Inflammatory macrophage (primary cell): ENCODE measurements around the gene ARHGAP5.

ENCODE experiments used
- DNase-seq, 2 donors: peaks; one replicate each; pipeline ENCODE4 v3.0.0-alpha.2; 2020 to 2022

The ARHGAP5 gene

DNA sequence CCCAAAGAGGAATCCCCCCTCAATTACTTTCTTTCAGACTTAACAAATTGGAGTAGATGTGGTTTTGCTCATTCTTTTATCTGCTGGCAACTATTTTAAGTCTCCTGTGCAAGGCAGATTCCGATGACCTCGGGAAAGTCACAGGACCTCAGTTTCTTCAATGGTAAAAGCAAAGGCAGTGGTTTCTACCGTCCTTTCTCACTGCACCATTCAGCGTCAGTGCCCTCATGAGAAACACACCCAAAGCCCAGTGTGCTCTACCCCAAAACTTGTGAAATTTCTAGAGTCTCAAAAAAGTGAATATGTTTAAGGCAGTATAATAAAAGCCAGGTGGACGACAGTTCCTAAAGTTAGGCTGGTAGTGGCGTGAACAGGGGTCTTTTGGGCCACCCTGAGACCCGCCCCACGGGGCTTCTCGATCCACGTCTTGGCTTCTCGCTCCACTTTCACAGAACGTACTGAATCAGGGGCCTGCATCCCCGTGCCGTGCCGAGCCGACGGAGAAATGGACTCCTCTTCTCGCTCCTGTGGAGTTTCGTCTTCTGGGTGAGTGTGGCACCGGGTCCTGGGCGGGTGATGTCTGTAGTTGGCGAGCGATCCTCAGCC is 1.3 kb upstream of the ARHGAP5 start:
- DNase-seq: peak in 1 of 2 donors; percentile 25

DNA sequence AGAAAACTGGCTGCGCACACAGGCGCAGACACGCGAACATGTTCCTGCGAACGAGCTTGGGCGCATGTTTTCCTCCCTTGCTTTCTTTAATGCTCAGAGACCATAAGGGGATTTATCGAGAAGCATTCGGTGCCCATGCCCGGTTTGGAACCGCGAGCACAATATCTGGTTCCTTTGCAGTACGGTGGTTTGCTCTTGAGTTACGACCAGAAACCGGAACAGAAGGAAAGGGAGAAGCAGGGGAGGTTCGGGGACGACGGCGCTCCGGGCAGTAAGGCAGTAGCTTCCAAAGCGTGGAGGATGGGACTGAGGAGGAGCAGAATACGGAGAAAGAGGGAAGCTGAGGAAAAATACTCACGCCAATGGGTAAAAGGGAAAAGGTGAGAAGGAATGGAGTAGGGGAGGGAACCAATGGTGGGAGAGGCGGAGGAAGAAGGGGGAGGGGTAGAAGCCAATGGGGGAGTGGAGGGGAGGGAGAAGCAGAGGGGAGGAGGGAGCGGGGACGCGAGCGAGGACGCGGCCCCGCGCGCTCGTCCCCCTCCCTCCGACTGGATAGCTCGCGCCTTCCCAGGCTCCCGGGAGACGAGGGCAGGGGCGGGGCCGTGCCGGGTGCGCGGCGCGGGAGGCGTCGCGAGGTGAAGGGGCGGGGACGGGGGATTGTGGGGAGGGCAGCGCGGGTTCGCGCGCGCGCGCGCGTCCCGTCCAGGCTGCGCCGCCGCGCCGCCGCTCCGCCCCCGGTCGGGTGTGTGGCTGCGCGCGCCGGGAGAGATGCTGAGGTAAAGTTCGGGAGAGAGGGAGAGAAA is 625 bp upstream of the ARHGAP5 start:
- peak; percentile 85 to 91 for DNase-seq

DNA sequence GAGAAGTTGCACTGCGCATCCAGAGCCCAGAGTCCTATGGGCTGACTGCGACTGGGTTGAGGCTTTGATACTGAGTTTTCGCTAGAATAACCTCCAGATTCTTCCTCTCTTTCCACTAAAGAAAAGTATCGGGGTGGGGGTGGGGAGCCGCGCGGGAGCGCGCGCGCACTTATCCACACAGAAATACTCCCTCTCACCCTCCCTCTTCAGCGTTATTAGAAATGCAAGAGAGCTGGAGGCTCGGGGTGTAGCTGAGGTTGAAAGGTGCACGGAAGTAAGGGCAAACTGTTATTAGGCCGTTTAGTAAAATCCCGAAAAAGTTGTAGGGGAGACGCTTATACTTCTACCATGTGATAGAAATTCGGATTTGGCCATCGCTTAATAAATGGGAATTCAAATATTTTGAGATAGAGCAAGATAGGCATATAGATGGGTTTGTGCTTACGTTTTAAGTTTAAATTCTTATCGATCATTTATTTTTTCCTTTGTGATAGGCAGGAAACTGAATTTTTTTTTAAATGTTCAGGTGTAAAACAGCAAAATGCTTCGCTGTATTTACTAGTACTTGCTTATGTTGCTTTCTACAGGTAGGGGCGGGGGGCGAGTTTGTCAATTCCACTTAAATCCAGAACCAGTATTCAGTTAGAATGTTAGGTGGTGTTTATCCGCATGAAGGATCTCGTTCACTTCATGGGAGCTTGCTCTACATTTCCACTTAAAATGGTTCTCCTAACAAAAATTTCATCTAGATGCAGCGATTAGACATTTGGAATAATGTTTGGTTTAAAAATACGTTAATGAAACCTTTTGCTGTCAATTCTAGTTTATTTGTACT is 1.1 kb downstream of the ARHGAP5 start:
- DNase-seq: peak; percentile 13 to 16

DNA sequence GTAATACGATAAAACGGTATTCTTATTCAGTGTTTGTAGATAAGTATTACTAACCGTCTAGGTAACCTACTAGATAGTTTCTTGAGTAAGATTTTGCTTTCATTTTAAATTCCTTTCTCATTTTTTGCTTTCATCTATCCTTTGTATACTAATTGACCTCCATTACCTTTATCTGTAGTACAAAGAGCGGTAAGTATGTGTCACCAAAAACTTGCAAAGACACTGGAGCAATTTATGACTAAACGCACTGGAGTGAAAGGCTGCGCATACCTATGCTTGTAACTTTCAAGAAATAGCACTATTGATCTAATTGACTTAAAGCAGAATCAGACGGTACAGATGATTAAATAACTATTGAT is 1.7 kb downstream of the ARHGAP5 start:
- DNase-seq: no peak

DNA sequence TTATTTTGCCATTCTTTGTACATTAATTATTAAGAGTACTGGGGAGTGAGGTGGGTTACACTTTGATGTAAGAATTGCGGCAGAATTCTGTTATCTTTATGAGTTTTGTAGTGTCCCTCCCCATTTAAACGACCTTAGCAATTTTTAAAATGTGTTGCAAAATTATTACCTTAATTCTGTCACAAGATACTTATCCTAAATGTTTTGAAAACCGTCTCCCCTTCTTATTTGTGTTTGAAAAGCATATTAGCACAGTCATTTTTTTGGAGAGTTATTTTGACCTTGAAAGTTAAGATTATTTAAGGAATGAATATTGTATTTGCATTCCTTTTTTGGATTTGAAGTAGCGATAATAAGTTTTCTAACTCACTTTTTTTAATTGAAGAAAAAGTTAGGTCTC is 2.2 kb downstream of the ARHGAP5 start:
- DNase-seq: no peak

DNA sequence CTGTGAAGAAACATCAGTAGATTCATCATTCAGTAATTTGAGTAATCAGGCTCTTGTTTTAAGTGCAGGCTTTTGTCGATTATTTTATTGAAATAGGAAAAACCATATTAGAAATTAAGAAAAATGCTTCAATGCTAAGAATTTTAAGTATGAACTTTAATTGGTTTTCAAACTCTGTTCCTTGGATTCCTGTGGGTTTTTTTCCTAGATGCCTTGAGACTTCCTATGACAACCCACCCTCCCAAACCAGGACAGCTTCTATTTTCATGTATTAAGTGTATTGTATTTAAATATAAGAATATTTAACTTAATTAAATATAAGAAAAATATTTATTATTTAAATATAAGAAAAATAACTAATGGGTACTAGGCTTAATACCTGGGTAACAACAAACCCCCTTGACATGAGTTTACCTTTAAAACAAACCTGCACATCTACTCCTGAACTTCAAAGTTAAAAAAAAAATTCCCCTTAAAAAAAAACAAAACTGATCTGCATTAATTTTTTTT is 3.0 kb downstream of the ARHGAP5 start:
- DNase-seq: no peak

DNA sequence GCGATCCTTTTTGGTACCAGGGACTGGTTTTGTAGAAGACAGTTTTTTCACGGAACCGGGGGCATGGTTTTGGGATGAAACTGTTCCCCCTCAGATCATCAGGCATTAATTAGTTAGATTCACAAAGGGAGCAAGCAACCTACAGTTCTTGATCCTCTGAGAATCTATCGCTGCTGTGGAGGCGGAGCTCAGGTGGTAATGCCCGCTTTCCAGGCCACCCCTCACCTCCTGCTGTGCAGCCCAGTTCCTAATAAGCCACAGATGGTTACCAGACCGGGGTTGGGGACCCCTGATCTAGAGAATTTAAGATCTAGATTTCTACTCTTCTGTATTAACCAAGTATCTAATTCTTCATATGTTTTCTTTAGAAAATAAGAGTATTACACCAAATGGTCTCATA is 4.8 kb downstream of the ARHGAP5 start:
- no peak for DNase-seq

DNA sequence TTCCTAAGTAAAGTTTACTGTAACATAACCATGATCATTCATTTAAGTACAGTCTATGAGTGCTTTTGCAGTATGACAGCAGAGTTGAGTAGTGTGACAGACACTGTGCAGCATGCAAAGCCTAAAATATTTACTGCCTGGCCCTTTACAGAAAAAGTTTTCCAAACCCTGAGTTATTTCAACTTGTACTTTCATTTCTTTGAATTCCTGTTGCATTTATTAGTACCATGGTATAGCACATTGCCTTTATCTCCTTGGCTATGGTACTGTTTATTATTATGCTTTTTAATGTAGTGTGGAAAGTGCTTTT is 6.2 kb downstream of the ARHGAP5 start:
- DNase-seq: no peak

DNA sequence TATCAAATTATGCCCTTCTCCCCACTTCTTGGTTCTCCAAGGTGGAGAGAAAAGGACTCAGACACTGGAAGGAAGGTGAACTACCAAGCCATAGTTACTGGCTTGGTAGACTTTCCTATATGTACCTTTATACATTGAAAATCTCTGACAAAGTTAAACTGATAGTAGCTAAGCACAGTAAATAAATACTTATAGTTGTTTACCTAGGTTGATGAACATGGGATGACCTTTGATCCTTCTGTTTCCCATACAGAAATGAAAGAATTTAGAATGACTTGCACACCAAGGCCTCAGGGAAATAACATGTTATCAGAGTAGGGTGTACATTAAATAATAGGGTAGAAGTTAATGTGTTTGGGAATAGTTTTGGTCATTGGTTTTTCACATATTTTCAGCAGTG is 6.7 kb downstream of the ARHGAP5 start:
- no peak for DNase-seq

DNA sequence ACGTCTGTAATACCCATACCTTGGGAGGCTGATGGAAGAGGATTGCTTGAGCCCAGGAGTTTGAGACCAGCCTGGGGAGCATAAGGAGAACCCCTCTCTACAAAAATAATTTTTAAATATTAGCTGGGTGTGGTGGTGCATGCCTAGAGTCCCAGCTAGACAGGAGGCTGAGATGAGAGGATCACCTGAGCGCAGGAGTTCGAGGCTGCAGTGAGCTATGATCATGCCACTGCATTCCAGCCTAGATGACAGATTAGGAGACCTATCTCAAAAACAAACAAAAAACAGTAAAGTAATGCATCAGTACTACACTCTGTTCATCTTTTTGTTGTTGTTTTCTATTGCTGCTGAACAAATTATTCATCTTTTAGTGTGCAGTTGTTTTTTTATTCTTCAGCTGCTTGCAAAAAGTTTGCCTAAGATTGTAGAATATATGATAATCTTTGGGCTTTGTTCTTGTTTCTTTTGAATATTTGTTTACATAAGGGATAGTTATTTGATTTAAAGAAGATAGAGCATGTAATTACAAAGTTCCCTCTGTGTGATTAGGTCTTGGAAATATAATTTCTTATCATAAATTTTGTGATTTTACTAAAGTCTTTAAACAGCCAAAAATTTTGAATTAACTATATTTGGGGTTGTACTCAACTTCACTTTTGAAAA is 8.2 kb downstream of the ARHGAP5 start:
- DNase-seq: no peak

DNA sequence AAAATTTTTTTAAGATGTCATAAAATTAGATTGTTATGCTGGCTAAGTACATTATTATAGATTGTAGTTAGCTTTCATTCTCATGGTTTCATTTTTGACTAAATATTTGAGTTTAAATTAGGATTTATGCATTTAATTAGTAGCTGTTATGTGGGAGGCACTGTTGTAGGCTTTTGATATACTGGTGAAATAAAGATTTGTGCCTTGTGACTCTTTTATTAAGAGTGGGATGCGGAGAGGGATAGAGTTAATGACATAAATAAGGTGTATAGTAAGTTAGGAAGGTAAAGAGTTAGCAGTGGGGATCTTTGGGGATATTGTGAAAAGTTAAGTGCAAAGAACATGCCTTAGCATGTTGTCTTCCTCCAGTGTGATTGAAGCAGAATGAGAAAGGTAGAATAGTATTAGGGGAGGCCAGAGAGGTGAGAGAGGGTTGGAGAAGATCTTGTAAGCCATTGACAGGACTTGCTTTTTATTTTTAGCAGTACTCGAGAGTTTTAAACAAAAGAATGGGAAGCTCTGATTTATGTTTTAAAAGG is 8.8 kb downstream of the ARHGAP5 start:
- no peak for DNase-seq

DNA sequence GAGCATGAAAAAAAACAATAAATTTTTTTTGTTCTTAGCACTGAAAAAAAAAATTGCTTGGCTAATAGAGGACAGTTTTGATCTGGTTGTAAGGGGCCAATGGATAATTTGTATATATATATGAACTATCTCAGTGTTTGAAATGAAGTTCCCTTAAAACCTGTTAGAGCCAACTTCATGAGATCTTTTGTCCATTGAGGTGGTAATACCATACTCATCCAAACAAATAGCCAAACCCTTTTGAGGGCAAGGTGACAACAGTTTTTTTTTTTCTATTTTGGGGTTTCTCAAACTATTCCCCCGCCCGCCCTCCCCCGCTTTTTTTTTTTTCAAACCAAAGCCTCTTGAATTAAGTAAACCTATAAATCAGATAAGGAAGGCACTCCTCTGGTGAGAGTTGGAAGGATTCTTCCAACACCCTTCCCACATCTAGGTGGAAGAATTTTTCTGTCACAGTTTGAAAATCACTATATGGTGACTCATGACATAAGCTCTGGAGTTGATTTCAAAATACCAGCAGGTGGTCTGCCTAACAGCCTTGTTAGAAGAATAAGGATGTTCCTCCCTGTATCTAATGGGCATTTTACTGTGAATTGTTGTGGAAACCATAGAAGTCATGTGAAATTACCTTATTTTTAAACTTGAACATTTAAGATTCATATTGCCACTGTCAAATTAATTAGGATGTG is 10.2 kb downstream of the ARHGAP5 start:
- DNase-seq: no peak

DNA sequence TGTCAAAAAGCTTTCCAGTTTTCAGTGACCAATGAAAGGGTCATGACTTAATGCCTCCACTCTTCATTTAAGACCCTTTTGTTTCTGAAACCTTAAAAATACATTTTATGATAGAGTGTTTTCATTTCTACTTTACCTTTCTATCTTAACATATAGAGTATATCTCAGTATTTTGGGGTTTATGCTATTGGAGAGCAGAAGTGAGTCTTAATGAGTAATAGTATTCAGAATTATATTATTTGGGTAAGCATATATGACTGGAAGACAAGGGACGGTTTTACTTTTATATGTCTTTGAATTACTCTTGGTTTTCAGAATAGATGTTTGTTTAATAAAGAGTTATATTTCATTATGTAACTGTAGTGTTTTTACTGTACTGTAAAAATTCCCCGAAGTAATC is 10.8 kb downstream of the ARHGAP5 start:
- no peak for DNase-seq

DNA sequence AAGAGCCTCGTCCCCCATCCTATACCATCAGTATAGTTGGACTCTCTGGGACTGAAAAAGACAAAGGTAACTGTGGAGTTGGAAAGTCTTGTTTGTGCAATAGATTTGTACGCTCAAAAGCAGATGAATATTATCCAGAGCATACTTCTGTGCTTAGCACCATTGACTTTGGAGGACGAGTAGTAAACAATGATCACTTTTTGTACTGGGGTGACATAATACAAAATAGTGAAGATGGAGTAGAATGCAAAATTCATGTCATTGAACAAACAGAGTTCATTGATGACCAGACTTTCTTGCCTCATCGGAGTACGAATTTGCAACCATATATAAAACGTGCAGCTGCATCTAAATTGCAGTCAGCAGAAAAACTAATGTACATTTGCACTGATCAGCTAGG is 13.6 kb downstream of the ARHGAP5 start:
- DNase-seq: no peak

DNA sequence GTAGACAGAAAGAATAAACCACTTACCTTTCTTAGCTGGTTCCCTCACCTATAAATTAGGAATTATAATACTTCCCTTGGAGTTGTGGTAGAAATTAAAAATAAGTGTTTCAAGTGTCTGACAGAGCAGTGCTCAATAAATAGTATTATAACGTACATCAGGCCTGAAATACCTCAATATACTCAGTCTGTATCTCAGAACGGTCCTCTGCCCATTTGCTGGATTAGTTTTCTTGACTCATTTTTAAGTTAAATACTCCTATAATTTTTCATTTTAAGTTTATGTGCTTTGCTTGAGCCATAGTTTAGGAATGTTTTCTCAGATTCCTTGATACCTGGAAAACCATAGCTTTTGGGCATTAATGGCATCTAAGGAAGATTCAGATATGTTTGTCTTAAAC is 22.4 kb downstream of the ARHGAP5 start:
- DNase-seq: no peak

DNA sequence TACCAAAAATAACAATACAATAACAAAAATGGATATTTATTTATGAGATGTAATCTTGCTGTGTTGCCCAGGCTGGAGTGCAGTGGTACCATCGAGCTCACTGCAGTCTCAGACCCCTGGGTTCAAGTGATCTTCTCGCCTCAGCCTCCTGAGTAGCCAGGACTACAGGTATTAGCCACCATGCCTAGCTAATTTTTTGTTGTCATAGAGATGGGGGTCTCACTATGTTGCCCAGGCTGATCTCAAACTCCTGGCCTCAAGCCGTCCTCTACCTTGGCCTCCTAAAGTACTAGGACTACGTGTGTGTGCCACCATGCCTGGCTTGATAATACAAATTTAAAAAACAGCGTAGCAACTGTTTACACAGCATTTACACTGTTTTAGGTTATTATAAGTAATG is 23.1 kb downstream of the ARHGAP5 start:
- no peak for DNase-seq

DNA sequence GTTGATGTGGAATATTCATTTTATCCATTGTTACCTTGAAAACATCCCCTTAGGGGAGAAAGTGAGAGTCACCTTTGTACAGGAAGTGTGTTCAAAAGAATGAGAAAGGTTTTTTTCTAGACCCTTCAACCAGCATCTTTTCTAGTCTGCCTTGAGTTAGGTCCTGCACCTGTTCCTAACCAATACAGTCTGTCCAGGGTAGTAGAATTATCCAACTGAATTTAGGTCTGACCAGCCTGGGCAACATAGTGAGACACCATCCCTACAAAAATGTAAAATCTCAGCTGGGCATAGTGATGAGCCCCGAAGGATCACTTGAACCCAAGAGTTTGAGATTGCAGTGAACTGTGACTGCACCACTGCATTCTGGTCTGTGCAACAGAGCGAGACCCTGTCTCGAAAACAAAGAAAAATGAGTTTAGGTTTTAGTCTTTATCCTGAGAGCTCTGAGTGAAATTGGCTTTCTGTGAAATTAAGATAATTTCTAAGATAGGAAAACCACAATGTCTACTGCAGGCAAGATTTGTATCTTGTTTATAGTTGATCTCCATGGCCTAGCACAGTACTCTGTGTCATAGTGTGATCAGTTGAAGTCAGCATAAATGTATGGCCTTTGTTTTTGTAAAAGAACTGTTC is 25.2 kb downstream of the ARHGAP5 start:
- no peak for DNase-seq

DNA sequence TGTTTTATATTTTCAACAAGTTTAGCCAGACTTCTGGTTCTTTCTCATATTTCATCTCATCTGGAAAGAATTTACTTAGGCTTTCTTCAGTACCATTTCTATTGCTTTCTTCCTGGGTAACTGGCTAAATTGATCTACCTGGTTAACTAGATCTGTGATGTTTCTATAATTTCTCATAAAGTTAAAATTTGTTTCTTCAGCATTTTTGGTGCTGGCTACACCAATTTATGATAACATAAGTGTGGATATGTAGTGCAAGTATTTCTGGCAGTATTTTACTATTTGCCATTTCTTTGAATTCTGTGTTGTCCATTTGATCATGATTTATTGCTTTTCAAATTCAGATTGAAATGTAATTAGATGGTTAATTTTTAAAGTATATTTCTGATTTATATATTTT is 25.9 kb downstream of the ARHGAP5 start:
- DNase-seq: no peak

DNA sequence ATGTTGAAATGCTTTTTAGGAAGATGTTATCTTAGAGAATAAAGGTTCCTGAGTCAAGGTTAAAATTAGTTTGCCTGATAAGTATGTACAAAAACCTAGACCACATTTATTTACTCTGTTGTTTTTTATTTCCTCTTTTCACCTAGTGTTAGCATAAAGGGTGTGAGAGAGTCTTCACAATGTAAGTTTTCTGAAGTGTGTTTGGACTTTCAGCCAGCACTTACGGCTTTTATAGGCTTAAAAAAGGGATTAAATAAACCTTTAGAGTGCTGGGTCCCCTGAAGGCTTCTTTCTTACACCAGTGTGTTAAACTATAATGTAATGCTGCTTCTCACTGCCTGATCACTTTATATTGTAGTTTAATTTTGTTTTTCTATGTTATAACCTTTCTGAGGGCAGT is 27.2 kb downstream of the ARHGAP5 start:
- DNase-seq: no peak

DNA sequence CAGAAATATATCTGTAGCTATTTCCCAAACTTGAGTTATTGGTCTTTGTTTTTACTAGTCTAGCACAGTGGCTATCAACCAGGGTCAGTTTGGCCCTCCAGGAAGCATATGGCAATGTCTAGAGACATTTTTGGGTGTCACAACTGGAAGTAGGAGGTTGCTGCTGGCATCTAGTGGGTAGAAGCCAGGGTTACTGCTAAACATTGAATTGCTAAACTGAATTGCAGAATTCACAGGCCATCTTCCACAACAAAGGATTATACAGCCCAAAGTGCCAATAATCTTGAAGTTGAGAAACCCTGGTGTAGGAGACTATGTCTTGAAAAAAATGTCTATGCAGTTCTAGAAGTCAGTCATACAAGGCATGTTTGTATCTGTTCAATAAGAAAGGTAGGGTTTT is 27.7 kb downstream of the ARHGAP5 start:
- peak; percentile 73 for DNase-seq

DNA sequence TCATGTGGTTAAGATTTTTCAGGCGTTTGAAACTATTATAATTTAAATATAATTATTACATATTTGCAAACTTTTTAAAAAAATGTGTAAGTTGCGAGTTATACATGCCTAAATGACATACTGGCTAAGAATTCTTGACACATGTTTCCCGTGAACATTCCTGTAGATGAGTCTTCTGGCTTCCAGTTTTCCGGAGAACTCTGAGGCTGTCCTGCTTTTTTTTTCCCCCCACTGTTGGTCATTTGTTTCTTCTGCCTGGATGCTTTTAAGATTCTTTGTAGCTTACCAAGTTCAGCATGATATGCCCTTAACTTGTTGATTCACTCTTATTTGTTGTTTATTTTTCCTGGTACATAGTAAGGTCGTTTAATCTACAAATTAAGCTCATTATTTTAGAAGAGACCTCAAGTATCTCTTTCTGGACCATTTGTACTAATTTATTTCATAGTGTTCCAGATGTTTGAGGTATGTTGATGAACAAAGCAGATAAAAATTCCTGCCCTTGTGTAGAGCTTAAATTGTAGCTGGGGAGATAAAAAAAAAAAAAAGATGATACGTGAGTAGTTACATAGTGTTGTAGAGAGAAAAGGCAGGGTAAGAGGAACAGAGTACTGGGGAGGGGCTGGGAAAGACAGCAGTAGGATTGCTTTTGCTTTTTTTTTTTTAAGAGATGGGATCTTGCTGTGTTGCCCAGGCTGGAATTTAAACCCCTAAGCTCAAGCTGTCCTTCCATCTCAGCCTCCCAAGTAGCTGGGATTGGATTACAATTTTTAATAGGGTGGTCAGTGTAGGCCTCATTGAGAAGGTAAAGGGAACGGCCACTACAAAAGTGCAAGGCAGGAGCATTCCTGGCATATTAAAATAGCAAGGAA is 32.8 kb downstream of the ARHGAP5 start:
- no peak for DNase-seq
